Prostate gland (tissue), 2 donors: ENCODE results near the gene RPS8. TPM values are rescaled to one million over a fixed set of nuclear protein-coding genes. Genes with fewer than 3 reads are reported as not detected.

ENCODE experiments used
- DNase-seq: peaks from one replicate; pipeline ENCODE4 v3.0.0-alpha.2; 2019; ENCODE audit warnings: low spot score
- H3K27ac ChIP-seq, 2 donors: fragments of 200-600 bp; sonication (generic); 2 replicates each; pipeline ENCODE4 v1.5.1; 2017 to 2019
- H3K27me3 ChIP-seq: fragments of 200-600 bp; sonication (generic); replicated peaks from 2 replicates; pipeline ENCODE4 v1.5.1; 2019; ENCODE audit not compliant: insufficient read depth
- H3K36me3 ChIP-seq, 2 donors: fragments of 200-600 bp; sonication (generic); 1 replicate in 1 of 2; 2 replicates in 1 of 2; pipeline versions ENCODE4 v1.5.1 to v1.8.1; 2017 to 2019
- H3K4me1 ChIP-seq: fragments of 200-600 bp; sonication (generic); replicated peaks from 2 replicates; pipeline ENCODE4 v1.5.1; 2019
- H3K4me3 ChIP-seq, 2 donors: fragments of 200-600 bp; sonication (generic); 2 replicates each; pipeline ENCODE4 v1.5.1; 2017 to 2019
- H3K9me3 ChIP-seq: fragments of 200-600 bp; sonication (generic); 2 replicates; pipeline ENCODE4 v1.5.1; 2017
- POLR2A ChIP-seq: fragments of 450-650 bp; IDR thresholded peaks from one replicate; pipeline ENCODE4 v1.6.1; 2016; ENCODE audit warnings: antibody characterized with exemption, mild to moderate bottlenecking
- POLR2AphosphoS5 ChIP-seq: sonication (generic); formaldehyde crosslinking; IDR thresholded peaks from one replicate; pipeline ENCODE4 v1.6.1; 2017; ENCODE audit warnings: antibody characterized with exemption
- WGBS: methylation state at CpG from one replicate; pipeline ENCODE4 v1.1.5; 2018; 5-methylcytosine and 5-hydroxymethylcytosine counted together
- intact Hi-C: fragments of 100-400 bp; cut with DNase I; formaldehyde crosslinking; loops from one replicate; pipeline ENCODE4 v1.14.2; 2022
- total RNA-seq, 2 donors: library from RNA; depleted of rRNA; stranded (reverse); fragments of >200 nt; gene quantifications; one replicate each; pipeline ENCODE4 v1.1.0, GENCODE V29; 2016
- TF ChIP-seq, protein P1 (sequence below), 4 experiments: fragments of 200-600 bp in 2 of 4; fragments of 450-650 bp in 2 of 4; sonication (generic) in 2 of 4; IDR thresholded peaks; 1 replicate in 3 of 4; 2 replicates in 1 of 4; pipeline ENCODE4 v1.5.1; 2016 to 2019; ENCODE audit warnings: antibody characterized with exemption in 4 of 4, mild to moderate bottlenecking in 2 of 4, moderate library complexity in 2 of 4

Gene RPS8
- total RNA-seq, 2 donors from 2014 or later, result 1,669 to 3,439 TPM

DNA sequence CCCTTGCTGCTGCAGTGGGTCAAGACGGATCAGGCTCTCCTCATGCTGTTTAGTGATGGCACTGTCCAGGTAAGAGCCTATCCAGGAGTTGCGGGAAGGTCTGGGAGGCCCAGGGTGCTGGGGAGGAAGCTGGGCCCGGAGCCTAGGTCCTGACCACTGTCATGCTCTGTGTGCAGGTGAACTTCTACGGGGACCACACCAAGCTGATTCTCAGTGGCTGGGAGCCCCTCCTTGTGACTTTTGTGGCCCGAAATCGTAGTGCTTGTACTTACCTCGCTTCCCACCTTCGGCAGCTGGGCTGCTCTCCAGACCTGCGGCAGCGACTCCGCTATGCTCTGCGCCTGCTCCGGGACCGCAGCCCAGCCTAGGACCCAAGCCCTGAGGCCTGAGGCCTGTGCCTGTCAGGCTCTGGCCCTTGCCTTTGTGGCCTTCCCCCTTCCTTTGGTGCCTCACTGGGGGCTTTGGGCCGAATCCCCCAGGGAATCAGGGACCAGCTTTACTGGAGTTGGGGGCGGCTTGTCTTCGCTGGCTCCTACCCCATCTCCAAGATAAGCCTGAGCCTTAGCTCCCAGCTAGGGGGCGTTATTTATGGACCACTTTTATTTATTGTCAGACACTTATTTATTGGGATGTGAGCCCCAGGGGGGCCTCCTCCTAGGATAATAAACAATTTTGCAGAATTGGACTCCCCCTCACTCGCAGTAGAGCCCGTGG, 30.1 kb downstream of the RPS8 start:
- TF ChIP-seq POLR2AphosphoS5, result no peak
- TF ChIP-seq, protein P1, sequence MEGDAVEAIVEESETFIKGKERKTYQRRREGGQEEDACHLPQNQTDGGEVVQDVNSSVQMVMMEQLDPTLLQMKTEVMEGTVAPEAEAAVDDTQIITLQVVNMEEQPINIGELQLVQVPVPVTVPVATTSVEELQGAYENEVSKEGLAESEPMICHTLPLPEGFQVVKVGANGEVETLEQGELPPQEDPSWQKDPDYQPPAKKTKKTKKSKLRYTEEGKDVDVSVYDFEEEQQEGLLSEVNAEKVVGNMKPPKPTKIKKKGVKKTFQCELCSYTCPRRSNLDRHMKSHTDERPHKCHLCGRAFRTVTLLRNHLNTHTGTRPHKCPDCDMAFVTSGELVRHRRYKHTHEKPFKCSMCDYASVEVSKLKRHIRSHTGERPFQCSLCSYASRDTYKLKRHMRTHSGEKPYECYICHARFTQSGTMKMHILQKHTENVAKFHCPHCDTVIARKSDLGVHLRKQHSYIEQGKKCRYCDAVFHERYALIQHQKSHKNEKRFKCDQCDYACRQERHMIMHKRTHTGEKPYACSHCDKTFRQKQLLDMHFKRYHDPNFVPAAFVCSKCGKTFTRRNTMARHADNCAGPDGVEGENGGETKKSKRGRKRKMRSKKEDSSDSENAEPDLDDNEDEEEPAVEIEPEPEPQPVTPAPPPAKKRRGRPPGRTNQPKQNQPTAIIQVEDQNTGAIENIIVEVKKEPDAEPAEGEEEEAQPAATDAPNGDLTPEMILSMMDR (IDR thresholded peaks at IDR 0.05), result no peak
- TF ChIP-seq POLR2A, result no peak
- no peaks in the 10 kb centered on the region for H3K36me3 ChIP-seq
- H3K4me1 ChIP-seq, result peaks cover 7% of the 10 kb centered on the region
- 94% methylated on average over 20 of the region's 20 CpGs for WGBS
- DNase-seq, result no peak
- no peak overlapping the region for H3K4me3 ChIP-seq
- intact Hi-C loops, result no loop called here
- H3K9me3 ChIP-seq, result no peaks in the 10 kb centered on the region
- no peaks in the 10 kb centered on the region for H3K27me3 ChIP-seq
- no peak overlapping the region for H3K27ac ChIP-seq

DNA sequence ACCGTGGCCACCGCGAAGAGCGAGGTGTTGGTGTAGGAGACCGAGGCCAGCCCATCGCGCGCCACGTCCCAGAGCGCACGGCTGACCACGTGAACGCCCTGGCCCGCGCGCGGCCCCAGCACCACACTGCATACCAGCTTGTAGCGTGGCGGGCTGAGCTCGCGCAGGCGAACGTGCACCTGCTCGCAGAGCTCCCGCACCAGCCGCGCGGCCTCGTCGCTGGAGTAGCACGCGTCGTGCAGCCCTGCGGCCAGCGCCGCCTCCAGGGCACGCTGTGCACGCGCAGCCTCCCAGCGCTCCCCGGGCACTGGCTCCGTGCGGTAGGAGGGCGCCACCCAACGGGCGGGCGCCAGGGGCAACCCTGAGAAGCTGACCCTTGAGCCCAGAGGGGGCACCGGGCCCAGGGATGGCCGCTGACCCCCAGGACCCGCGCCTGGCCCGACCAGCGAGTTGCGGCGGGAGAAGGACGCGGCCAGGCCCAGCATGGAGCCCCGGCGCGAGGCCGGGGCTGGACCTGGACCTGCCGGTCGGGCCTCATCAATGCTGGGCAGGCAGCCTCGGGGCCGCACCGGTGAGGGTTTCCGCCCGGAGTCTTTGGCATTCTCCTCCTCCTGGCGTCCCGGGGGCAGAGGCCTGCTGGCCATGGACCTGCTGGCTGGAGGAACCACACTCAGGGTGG, 30.8 kb downstream of the RPS8 start:
- Histone ChIP-seq H3K27me3 (no peaks in the 10 kb centered on the region), H3K27ac (peak overlapping the region; percentile 88 to 89), H3K36me3 (no peaks in the 10 kb centered on the region), H3K4me3 (no peak overlapping the region), H3K4me1 (peaks cover 10% of the 10 kb centered on the region), H3K9me3 (no peaks in the 10 kb centered on the region)
- intact Hi-C loops, result no loop called here
- no peak for DNase-seq
- 95% methylated on average over 58 of the region's 70 CpGs for WGBS
- TF ChIP-seq POLR2A (no peak), POLR2AphosphoS5 (no peak)
- TF ChIP-seq, protein P1 (IDR thresholded peaks at IDR 0.05), result no peak

DNA sequence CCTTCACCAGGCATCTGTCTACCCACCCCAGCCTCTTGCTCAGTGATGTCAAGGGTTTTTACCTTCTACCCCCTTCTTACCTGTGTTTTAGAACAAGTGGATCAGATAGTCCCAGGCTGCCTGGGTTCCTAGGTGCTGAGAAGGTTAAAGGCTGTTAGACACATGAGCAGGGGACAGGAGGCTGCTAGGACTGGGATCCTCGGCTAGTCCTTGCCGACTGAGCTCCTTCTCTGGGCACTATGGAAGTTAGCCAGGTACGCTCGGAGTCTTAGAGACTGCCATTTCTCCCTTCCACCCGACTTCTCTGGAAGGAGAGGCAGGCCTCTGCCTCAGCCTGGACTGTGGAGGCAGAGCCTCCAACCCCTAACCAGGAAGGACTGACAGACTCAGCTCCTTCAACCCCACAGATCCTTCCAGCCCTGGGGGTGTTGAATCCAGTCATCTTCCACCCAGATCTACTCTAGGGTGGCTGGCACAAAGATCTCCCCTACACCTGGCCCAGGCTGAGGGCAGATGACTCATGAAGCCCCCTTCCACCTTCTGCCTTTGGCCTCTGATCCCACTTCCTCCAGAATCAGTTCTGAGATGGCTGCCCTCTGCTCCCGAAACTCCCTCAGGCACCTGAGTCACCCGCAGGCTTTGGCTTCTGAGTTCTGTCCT, 31.5 kb downstream of the RPS8 start, which contains the start of gene DYNLT4:
Gene DYNLT4 (minus strand): TSS at position 648 of the 660 bp plus-strand sequence. CDS start 683 bp downstream, outside the sequence.
- H3K36me3 ChIP-seq, result no peaks in the 10 kb centered on the region
- H3K4me1 ChIP-seq, result peaks cover 10% of the 10 kb centered on the region
- WGBS, result 68% methylated on average over 7 of the region's 7 CpGs
- TF ChIP-seq POLR2A, result no peak
- peak within 1 kb of the TSS; percentile 88 to 89 for H3K27ac ChIP-seq
- intact Hi-C loops, result no loop called here
- no peak within 1 kb of the TSS for H3K4me3 ChIP-seq
- DNase-seq, result no peak
- no peaks in the 10 kb centered on the region for H3K27me3 ChIP-seq
- no peaks in the 10 kb centered on the region for H3K9me3 ChIP-seq

DNA sequence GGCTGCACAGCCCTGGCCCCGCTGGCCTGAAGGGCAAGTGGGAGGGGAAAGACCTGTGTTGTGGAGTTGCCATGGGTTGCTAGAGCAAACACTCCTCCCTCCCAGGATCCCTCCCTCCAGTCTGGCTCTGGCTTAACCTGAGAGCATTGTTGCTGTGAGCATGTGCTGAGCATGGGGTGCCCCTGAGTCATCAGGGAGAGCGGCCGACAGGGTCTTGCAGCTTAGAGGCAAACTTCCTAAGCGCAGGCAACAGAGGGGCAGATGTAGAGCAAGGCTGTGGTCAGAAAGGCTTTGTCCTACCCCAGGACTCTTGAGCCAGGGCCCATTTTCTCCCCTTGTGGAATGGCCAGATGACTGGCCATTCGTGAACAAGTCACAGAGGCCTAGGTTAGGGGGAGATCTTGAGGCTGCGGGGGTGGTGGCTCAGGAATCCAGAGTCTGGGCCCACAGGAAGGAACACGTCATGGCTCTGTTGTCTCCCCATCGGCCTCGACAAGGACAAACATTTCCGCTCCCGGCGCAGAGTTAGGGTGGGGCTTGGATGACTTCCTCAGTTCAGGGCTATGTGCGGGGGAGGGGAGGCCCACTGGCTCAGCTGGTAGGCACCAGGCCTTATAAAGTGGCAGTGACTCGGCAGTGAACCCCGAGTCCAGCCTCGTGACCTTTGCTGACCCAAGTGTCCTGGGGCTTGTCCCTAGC, 32.2 kb downstream of the RPS8 start:
- H3K4me1 ChIP-seq, result peaks cover 10% of the 10 kb centered on the region

More for the DNA sequence above, 32.2 kb downstream of the RPS8 start:
- intact Hi-C loops, result no loop called here
- Histone ChIP-seq H3K9me3 (no peaks in the 10 kb centered on the region), H3K27ac (peak overlapping the region; percentile 88 to 89), H3K27me3 (no peaks in the 10 kb centered on the region), H3K4me3 (no peak overlapping the region), H3K36me3 (no peaks in the 10 kb centered on the region)
- peak; percentile 49 for TF ChIP-seq POLR2AphosphoS5
- peak; percentile 45 for TF ChIP-seq POLR2A
- TF ChIP-seq, protein P1 (IDR thresholded peaks at IDR 0.05), result no peak
- DNase-seq, result peak; percentile 84
- 14% methylated on average over 16 of the region's 16 CpGs for WGBS
